Esophagus muscularis mucosa (tissue), 4 donors: ENCODE results near the gene FMN1. TPM values are rescaled to one million over a fixed set of nuclear protein-coding genes. Genes with fewer than 3 reads are reported as not detected.
A peak's percentile ranks its signal among the peaks of the same experiment; 100 is the strongest.

Experiments used
- DNase-seq: peaks from one replicate; pipeline ENCODE4 v3.0.0-alpha.2; 2017; ENCODE audit errors: extremely low spot score
- H3K27ac ChIP-seq, 4 donors: fragments of 200-600 bp; sonication (generic); replicated peaks in 1 of 4; 1 replicate in 3 of 4; 2 replicates in 1 of 4; pipeline ENCODE4 v1.5.1; 2016 to 2019; ENCODE audit warnings: mild to moderate bottlenecking in 1 of 4
- H3K27me3 ChIP-seq, 4 donors: fragments of 200-600 bp; sonication (generic); one replicate each; pipeline versions ENCODE4 v1.5.1 to v1.6.0; 2016 to 2019
- H3K36me3 ChIP-seq, 4 donors: fragments of 200-600 bp; sonication (generic); one replicate each; pipeline ENCODE4 v1.5.1; 2016 to 2019
- H3K4me1 ChIP-seq, 4 donors: fragments of 200-600 bp; sonication (generic); one replicate each; pipeline ENCODE4 v1.5.1; 2016 to 2019
- H3K4me3 ChIP-seq, 4 donors: fragments of 200-600 bp; sonication (generic); 1 replicate in 2 of 4; 2 replicates in 2 of 4; pipeline ENCODE4 v1.5.1; 2016 to 2019; ENCODE audit warnings: mild to moderate bottlenecking in 4 of 4, moderate library complexity in 1 of 4
- H3K9me3 ChIP-seq, 4 donors: fragments of 200-600 bp; sonication (generic); 1 replicate in 3 of 4; 2 replicates in 1 of 4; pipeline ENCODE4 v1.5.1; 2016 to 2019
- EP300 ChIP-seq: sonication (generic); formaldehyde crosslinking; IDR thresholded peaks from one replicate; pipeline ENCODE4 v1.6.1; 2017; ENCODE audit warnings: antibody characterized with exemption
- POLR2A ChIP-seq: fragments of 450-650 bp; IDR thresholded peaks from one replicate; pipeline ENCODE4 v1.6.1; 2017; ENCODE audit warnings: antibody characterized with exemption, moderate library complexity, mild to moderate bottlenecking, low read depth
- POLR2AphosphoS5 ChIP-seq, 2 donors: sonication (generic); formaldehyde crosslinking; IDR thresholded peaks; one replicate each; pipeline ENCODE4 v1.6.1; 2017; ENCODE audit warnings: antibody characterized with exemption in 2 of 2
- WGBS: methylation state at CpG from one replicate; pipeline ENCODE4 v1.1.5; 2018; 5-methylcytosine and 5-hydroxymethylcytosine counted together
- intact Hi-C: fragments of 100-400 bp; cut with DNase I; formaldehyde crosslinking; loops from one replicate; pipeline ENCODE4 v1.15.1; 2023
- total RNA-seq, 4 donors: library from RNA; depleted of rRNA; stranded (reverse); fragments of >200 nt; gene quantifications; one replicate each; pipeline versions ENCODE4 v1.1.0 to v1.2.1, GENCODE V29; 2016
- TF ChIP-seq, protein P1 (sequence below), 3 experiments: fragments of 200-600 bp in 2 of 3; fragments of 450-650 bp in 1 of 3; sonication (generic) in 2 of 3; IDR thresholded peaks; one replicate each; pipeline ENCODE4 v1.5.1; 2017 to 2019; ENCODE audit warnings: antibody characterized with exemption in 3 of 3, mild to moderate bottlenecking in 2 of 3, moderate library complexity in 1 of 3

The FMN1 gene
- total RNA-seq, 4 donors from 2014 or later, result 4.8 to 12.5 (median 8.6) TPM

GRCh38 chr15:32880642-32881041 is 313.9 kb downstream of the FMN1 start:
- Histone ChIP-seq H3K27me3 (no peaks in the 10 kb centered on the region), H3K27ac (peak overlapping the region in 2 of 4 donors; percentile 74 to 78), H3K4me1 (peaks cover 4 to 78% (median 57%) of the 10 kb centered on the region in 4 donors), H3K9me3 (no peaks in the 10 kb centered on the region), H3K36me3 (no peaks in the 10 kb centered on the region), H3K4me3 (no peak overlapping the region)
- TF ChIP-seq, protein P1, sequence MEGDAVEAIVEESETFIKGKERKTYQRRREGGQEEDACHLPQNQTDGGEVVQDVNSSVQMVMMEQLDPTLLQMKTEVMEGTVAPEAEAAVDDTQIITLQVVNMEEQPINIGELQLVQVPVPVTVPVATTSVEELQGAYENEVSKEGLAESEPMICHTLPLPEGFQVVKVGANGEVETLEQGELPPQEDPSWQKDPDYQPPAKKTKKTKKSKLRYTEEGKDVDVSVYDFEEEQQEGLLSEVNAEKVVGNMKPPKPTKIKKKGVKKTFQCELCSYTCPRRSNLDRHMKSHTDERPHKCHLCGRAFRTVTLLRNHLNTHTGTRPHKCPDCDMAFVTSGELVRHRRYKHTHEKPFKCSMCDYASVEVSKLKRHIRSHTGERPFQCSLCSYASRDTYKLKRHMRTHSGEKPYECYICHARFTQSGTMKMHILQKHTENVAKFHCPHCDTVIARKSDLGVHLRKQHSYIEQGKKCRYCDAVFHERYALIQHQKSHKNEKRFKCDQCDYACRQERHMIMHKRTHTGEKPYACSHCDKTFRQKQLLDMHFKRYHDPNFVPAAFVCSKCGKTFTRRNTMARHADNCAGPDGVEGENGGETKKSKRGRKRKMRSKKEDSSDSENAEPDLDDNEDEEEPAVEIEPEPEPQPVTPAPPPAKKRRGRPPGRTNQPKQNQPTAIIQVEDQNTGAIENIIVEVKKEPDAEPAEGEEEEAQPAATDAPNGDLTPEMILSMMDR (IDR thresholded peaks at IDR 0.05), result no peak
- TF ChIP-seq POLR2AphosphoS5 (IDR thresholded peaks at IDR 0.05) (no peak), POLR2A (no peak), EP300 (no peak)
- intact Hi-C loops, result no loop called here
- no peak for DNase-seq

DNA sequence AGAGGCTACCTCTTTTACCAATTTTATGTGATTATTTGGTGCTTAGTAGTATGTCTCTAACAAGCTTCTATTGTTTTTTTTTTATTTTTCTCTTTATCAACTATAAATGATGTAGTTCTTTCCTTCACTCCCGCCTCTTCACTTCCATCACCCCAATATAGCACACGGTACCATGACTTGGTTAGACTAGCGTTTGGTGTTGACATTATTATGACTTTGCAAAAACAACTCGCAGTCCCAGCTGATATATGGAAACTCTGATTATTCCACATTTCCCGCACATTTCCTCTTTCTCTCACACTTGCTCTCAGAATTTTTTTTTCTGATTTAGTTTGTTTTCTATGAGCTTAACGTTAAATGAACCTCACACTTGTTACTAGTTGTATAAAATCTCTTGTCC is 314.5 kb downstream of the FMN1 start:
- Histone ChIP-seq H3K27ac (peak overlapping the region; percentile 73 to 78 (median 76)), H3K36me3 (no peaks in the 10 kb centered on the region), H3K4me1 (peaks cover 4 to 78% (median 55%) of the 10 kb centered on the region in 4 donors), H3K4me3 (no peak overlapping the region), H3K27me3 (no peaks in the 10 kb centered on the region), H3K9me3 (no peaks in the 10 kb centered on the region)
- 54% methylated on average over 6 of the region's 6 CpGs for WGBS
- DNase-seq, result no peak
- no peak for TF ChIP-seq EP300
- TF ChIP-seq, protein P1 (IDR thresholded peaks at IDR 0.05), result no peak
- no peak for TF ChIP-seq POLR2AphosphoS5 (IDR thresholded peaks at IDR 0.05)
- TF ChIP-seq POLR2A, result no peak
- intact Hi-C loops, result no loop called here

DNA sequence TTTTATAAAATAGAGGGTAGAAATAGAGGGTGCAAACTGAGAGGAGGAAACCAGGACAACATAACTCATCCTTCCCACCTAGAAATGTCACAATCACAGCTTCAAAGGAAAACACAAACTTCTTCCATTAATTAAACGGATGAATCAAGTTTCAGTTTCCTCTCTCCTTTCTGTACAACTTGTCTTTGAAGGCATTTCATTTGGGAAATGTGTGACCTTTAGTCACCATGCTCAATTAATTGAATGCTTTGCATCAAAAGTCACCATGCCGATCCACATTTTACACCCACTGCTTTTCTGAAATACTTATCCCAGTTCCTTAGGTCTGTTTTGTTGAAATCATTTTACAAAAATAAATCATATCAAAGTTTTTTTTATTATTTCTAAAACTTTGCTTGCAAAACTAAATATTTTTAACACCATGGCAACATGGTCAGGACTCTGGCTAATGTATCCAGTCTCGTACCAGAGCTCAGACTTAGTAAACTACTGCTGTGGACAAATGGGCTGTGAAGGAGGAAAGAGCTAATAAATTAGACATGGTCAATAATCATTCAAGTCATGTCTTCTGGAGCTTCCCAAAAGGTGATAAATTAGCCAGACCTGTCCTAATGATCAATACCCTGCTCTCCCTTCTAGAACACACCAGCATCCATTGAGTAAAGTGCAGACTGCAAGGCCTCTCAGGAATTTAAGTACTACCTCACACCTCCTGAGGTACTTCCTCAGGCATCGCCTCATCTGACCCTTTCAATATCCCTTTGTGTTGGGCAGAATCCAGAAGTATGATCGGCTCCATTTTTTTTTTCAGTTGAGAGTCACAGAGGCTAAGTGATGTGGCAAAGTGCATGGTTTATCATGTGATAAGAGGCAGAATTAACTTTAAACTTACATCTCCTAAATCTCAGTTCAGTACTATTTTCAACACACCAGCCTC is 315.4 kb downstream of the FMN1 start:
- intact Hi-C loops, result no loop called here
- Histone ChIP-seq H3K27ac (peak overlapping the region; percentile 73 to 78 (median 76)), H3K4me1 (peaks cover 2 to 78% (median 55%) of the 10 kb centered on the region in 4 donors), H3K4me3 (no peak overlapping the region), H3K36me3 (no peaks in the 10 kb centered on the region), H3K9me3 (no peaks in the 10 kb centered on the region), H3K27me3 (no peaks in the 10 kb centered on the region)
- TF ChIP-seq, protein P1 (IDR thresholded peaks at IDR 0.05), result no peak
- TF ChIP-seq POLR2AphosphoS5 (IDR thresholded peaks at IDR 0.05), result peak in 1 of 2 donors; percentile 31
- WGBS, result 38% methylated on average over 5 of the region's 5 CpGs
- DNase-seq, result no peak

DNA sequence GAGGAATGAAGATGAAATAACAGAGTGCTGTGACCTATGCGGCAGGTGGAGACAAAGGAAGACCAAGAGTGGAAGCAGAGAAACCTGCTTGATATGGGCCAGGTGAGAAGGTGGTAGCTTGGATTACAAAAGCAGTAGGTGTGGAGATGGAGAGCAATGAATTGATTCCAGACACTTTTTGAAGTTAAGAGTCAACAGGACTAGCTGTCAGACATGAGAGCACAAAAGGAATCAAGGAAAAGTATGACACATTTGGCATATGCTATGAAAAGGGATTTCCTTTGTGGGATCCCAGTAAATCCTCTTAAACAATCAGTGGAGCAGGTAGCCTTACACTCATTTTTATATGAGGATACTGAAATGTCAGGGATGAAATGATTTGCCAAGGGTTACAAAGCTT is 316.2 kb downstream of the FMN1 start:
- no peaks in the 10 kb centered on the region for H3K27me3 ChIP-seq
- H3K27ac ChIP-seq, result peak overlapping the region; percentile 73 to 78 (median 76)
- H3K9me3 ChIP-seq, result no peaks in the 10 kb centered on the region
- H3K4me3 ChIP-seq, result no peak overlapping the region
- DNase-seq, result no peak
- 85% methylated on average over 1 of the region's 1 CpG for WGBS
- H3K4me1 ChIP-seq, result peaks cover 2 to 78% (median 61%) of the 10 kb centered on the region in 4 donors
- intact Hi-C loops, result no loop called here
- H3K36me3 ChIP-seq, result no peaks in the 10 kb centered on the region
- TF ChIP-seq POLR2AphosphoS5 (IDR thresholded peaks at IDR 0.05), result no peak
- TF ChIP-seq, protein P1 (IDR thresholded peaks at IDR 0.05), result no peak
- no peak for TF ChIP-seq EP300
- TF ChIP-seq POLR2A, result no peak
